Osteoblast (primary cell): ENCODE results near the gene PRDX4. TPM values are rescaled to one million over a fixed set of nuclear protein-coding genes. Genes with fewer than 3 reads are reported as not detected.

Experiments used
- DNase-seq: peaks from one replicate; pipeline ENCODE4 v3.0.0; 2011; ENCODE audit warnings: low spot score, mixed read lengths; ENCODE audit not compliant: insufficient read length; ENCODE audit errors: missing footprints
- H2AFZ ChIP-seq: 2 replicates; pipeline ENCODE4 v1.6.0; 2011; ENCODE audit warnings: mild to moderate bottlenecking, low read length
- H3K27ac ChIP-seq: 2 replicates; pipeline ENCODE4 v1.5.1; 2011; ENCODE audit warnings: mild to moderate bottlenecking, low read depth, low read length, moderate library complexity
- H3K27me3 ChIP-seq: 2 replicates; pipeline ENCODE4 v1.6.0; 2012; ENCODE audit warnings: mild to moderate bottlenecking, control low read depth, inconsistent platforms, low read length, moderate library complexity; ENCODE audit not compliant: insufficient read depth
- H3K36me3 ChIP-seq: 2 replicates; pipeline ENCODE4 v1.5.1; 2011; ENCODE audit warnings: mild to moderate bottlenecking, low read length, control low read depth, moderate library complexity; ENCODE audit not compliant: insufficient read depth
- H3K4me1 ChIP-seq: 2 replicates; pipeline ENCODE4 v1.5.1; 2011; ENCODE audit warnings: mild to moderate bottlenecking, low read length, control low read depth, moderate library complexity; ENCODE audit not compliant: insufficient read depth
- H3K4me2 ChIP-seq: 2 replicates; pipeline ENCODE4 v1.6.0; 2011; ENCODE audit warnings: mild to moderate bottlenecking, low read length; ENCODE audit not compliant: insufficient read depth
- H3K4me3 ChIP-seq: fragments of 200-600 bp; sonication (generic); 3 replicates; pipeline ENCODE4 v1.5.1; 2012; ENCODE audit warnings: mild to moderate bottlenecking, low read length, inconsistent platforms; ENCODE audit not compliant: insufficient read depth
- H3K79me2 ChIP-seq: 2 replicates; pipeline ENCODE4 v1.6.0; 2012; ENCODE audit warnings: mild to moderate bottlenecking, low read length, control low read depth, inconsistent platforms; ENCODE audit not compliant: insufficient read depth
- H3K9me3 ChIP-seq: 2 replicates; pipeline ENCODE4 v1.5.1; 2011; ENCODE audit warnings: low read depth, low read length, control low read depth
- H4K20me1 ChIP-seq: 2 replicates; pipeline ENCODE4 v1.6.0; 2012; ENCODE audit warnings: mild to moderate bottlenecking, low read length, control low read depth; ENCODE audit not compliant: insufficient read depth
- CTCF ChIP-seq: IDR thresholded peaks from 2 replicates; pipeline ENCODE4 v1.5.1; 2011; ENCODE audit warnings: mild to moderate bottlenecking, low read depth, low read length, moderate library complexity; ENCODE audit errors: extremely low read depth
- total RNA-seq: library from RNA; depleted of rRNA; stranded (reverse); fragments of >200 nt; gene quantifications from 2 replicates; pipeline ENCODE4 v1.2.3, GENCODE V29; 2012

PRDX4 gene
- total RNA-seq, 1 donor = 284 TPM

GRCh38 chrX:23692166-23692565 is 24.9 kb downstream of the PRDX4 start:
- Histone ChIP-seq H3K27me3 (no peaks in the 10 kb centered on the region), H3K27ac (no peak overlapping the region), H3K36me3 (no peaks in the 10 kb centered on the region), H4K20me1 (no peaks in the 10 kb centered on the region), H2AFZ (no peak overlapping the region), H3K4me2 (no peak overlapping the region), H3K79me2 (no peaks in the 10 kb centered on the region), H3K9me3 (no peaks in the 10 kb centered on the region), H3K4me1 (no peaks in the 10 kb centered on the region), H3K4me3 (no peak overlapping the region)
- TF ChIP-seq CTCF = no peak
- DNase-seq = no peak

GRCh38 chrX:23694606-23695005 is 27.3 kb downstream of the PRDX4 start:
- peak; percentile 75 for DNase-seq
- Histone ChIP-seq H2AFZ (no peak overlapping the region), H3K27me3 (no peaks in the 10 kb centered on the region), H3K4me2 (no peak overlapping the region), H3K79me2 (no peaks in the 10 kb centered on the region), H3K4me3 (no peak overlapping the region), H3K36me3 (no peaks in the 10 kb centered on the region), H3K27ac (no peak overlapping the region), H3K4me1 (no peaks in the 10 kb centered on the region), H3K9me3 (no peaks in the 10 kb centered on the region), H4K20me1 (no peaks in the 10 kb centered on the region)
- peak; percentile 37 for TF ChIP-seq CTCF

GRCh38 chrX:23699636-23700194 is 32.4 kb downstream of the PRDX4 start:
- Histone ChIP-seq H3K9me3 (no peaks in the 10 kb centered on the region), H3K27ac (no peak overlapping the region), H3K36me3 (peaks cover 13% of the 10 kb centered on the region), H2AFZ (no peak overlapping the region), H3K4me1 (no peaks in the 10 kb centered on the region), H3K27me3 (no peaks in the 10 kb centered on the region), H3K4me3 (no peak overlapping the region), H4K20me1 (no peaks in the 10 kb centered on the region), H3K79me2 (no peaks in the 10 kb centered on the region), H3K4me2 (no peak overlapping the region)
- TF ChIP-seq CTCF = no peak
- no peak for DNase-seq

- H2AFZ ChIP-seq = no peak overlapping the region
- H3K79me2 ChIP-seq = no peaks in the 10 kb centered on the region
- peaks cover 36% of the 10 kb centered on the region for H3K36me3 ChIP-seq
- H3K27me3 ChIP-seq = no peaks in the 10 kb centered on the region
- no peaks in the 10 kb centered on the region for H3K9me3 ChIP-seq
- TF ChIP-seq CTCF = no peak
- no peaks in the 10 kb centered on the region for H3K4me1 ChIP-seq
- no peak for DNase-seq
- no peak overlapping the region for H3K27ac ChIP-seq
- no peaks in the 10 kb centered on the region for H4K20me1 ChIP-seq
- no peak overlapping the region for H3K4me2 ChIP-seq
- H3K4me3 ChIP-seq = no peak overlapping the region
These were observed 37.4 kb downstream of the PRDX4 start for GRCh38 chrX:23704673-23705206.
